ENCODE data around the gene PRKCI. TPM values are rescaled to one million over a fixed set of nuclear protein-coding genes. Genes with fewer than 3 reads are reported as not detected.

The PRKCI gene
- total and polyA plus RNA-seq, 2 of the 4 experiments (the other 2 are of a cell fraction), result 28.7 to 53.4 TPM

- Histone ChIP-seq H3K4ac (ENCODE audit: low read depth, low read length) (no peak overlapping the region), H4K91ac (ENCODE audit: insufficient read depth, low read depth, low read length) (no peak overlapping the region), H4K8ac (ENCODE audit: low read depth in 2 of 2, low read length in 2 of 2) (no peak overlapping the region), H3K4me2 (ENCODE audit: low read depth, low read length) (no peak overlapping the region), H3K9me1 (ENCODE audit: insufficient read depth, low read length) (no peaks in the 10 kb centered on the region), H3K23ac (ENCODE audit: low read depth, low read length) (no peak overlapping the region), H3K79me1 (ENCODE audit: low read depth in 1 of 2, low read length in 2 of 2) (no peaks in the 10 kb centered on the region), H2BK5ac (ENCODE audit: low read depth, low read length, poor library complexity, severe bottlenecking) (no peak overlapping the region), H2BK20ac (ENCODE audit: low read depth, low read length) (no peak overlapping the region), H3K27me3 (ENCODE audit: control insufficient read depth, insufficient read depth, low read length) (no peaks in the 10 kb centered on the region), H3K9me3 (ENCODE audit: control insufficient read depth, insufficient read depth, low read length) (no peaks in the 10 kb centered on the region), H3K9ac (ENCODE audit: low read depth, low read length) (no peak overlapping the region), H3K36me3 (ENCODE audit: control insufficient read depth, insufficient read depth, low read length) (no peaks in the 10 kb centered on the region), H3K27ac (ENCODE audit: insufficient read depth, low read length) (no peak overlapping the region), H3K18ac (ENCODE audit: low read depth, low read length) (no peak overlapping the region), H3K4me1 (ENCODE audit: control insufficient read depth, insufficient read depth, low read length) (no peaks in the 10 kb centered on the region), H2BK15ac (ENCODE audit: low read depth, low read length) (no peak overlapping the region), H3K4me3 (ENCODE audit: insufficient read depth, low read depth, low read length) (no peak overlapping the region), H2BK120ac (ENCODE audit: low read depth, low read length) (no peak overlapping the region), H3K14ac (replicated peaks; ENCODE audit: low read depth, low read length) (no peak overlapping the region), H4K20me1 (ENCODE audit: insufficient read depth, low read length) (no peaks in the 10 kb centered on the region), H4K5ac (ENCODE audit: low read depth, low read length) (no peak overlapping the region), H3K56ac (ENCODE audit: extremely low read depth, insufficient read depth, low read length) (no peak overlapping the region), H2AFZ (replicated peaks; ENCODE audit: low read length, poor library complexity) (no peak overlapping the region), H2AK5ac (ENCODE audit: low read depth, low read length) (no peak overlapping the region), H2AK9ac (replicated peaks; ENCODE audit: low read depth, low read length, poor library complexity) (no peak overlapping the region)
- dilution Hi-C loops (cut with HindIII; ENCODE audit: low sequenced_read_pairs, unreplicated experiment) (no loop called here), in situ Hi-C loops (cut with MboI; ENCODE audit: low sequenced_read_pairs) (no loop called here), intact Hi-C loops (cut with micrococcal nuclease) (no loop called here)
- TF ChIP-seq USF2 (IDR thresholded peaks at IDR 0.05; ENCODE audit: low read depth, low read length) (no peak), MAFK (IDR thresholded peaks at IDR 0.05; ENCODE audit: low read depth, low read length) (no peak), SMC3 (IDR thresholded peaks at IDR 0.05; ENCODE audit: low read depth, low read length) (no peak), CTCF (conservative IDR thresholded peaks at IDR 0.05; ENCODE audit: low read depth, low read length) (no peak), CHD1 (IDR thresholded peaks at IDR 0.05; ENCODE audit: low read depth, low read length) (no peak), NFE2L2 (IDR thresholded peaks at IDR 0.05; ENCODE audit: low read depth, low read length) (no peak), CEBPB (IDR thresholded peaks at IDR 0.05; ENCODE audit: low read depth, low read length) (no peak), RFX5 (IDR thresholded peaks at IDR 0.05; ENCODE audit: low read depth, low read length) (no peak), MXI1 (IDR thresholded peaks at IDR 0.05; ENCODE audit: borderline replicate concordance, low read depth, low read length) (no peak), RAD21 (IDR thresholded peaks at IDR 0.05; ENCODE audit: low read length) (no peak), RCOR1 (IDR thresholded peaks at IDR 0.05; ENCODE audit: insufficient replicate concordance, low read length) (no peak), BHLHE40 (IDR thresholded peaks at IDR 0.05; ENCODE audit: low read depth, low read length) (no peak)
- no peak for ATAC-seq (ENCODE audit: low read depth)
- no peak for DNase-seq
- POLR2A ChIA-PET (ENCODE audit: unreplicated experiment), result no interaction called here
- CTCF ChIA-PET, result no interaction called here
- no TSS peak for BruUV-seq (replicated peaks)
Measured at GRCh38 chr3:170200987-170201386, 21.2 kb upstream of the PRKCI start.
